Measurements from ENCODE around the gene DGKA. TPM values are rescaled to one million over a fixed set of nuclear protein-coding genes. Genes with fewer than 3 reads are reported as not detected.

Gene DGKA
- total and polyA plus RNA-seq, 2 of the 4 experiments (the other 2 are of a cell fraction), result 71.9 to 75.1 TPM

GRCh38 chr12:55925870-55926737 lies 4.9 kb upstream of the DGKA start:
- dilution Hi-C loops (cut with HindIII; ENCODE audit: low sequenced_read_pairs, unreplicated experiment), result no loop called here
- H3K27me3 ChIP-seq (ENCODE audit: control insufficient read depth, insufficient read depth, low read length), result no peaks in the 10 kb centered on the region
- H2AK9ac ChIP-seq (replicated peaks; ENCODE audit: low read depth, low read length, poor library complexity), result peak overlapping the region; percentile 94
- 0% methylated on average over 1 of the region's 10 CpGs; no CpG with 5 or more reads in 1 of the 2 experiments for WGBS, 2 experiments (ENCODE audit: extremely low coverage in 2 of 2, insufficient read length in 1 of 2)
- H3K4ac ChIP-seq (ENCODE audit: low read depth, low read length), result peak overlapping the region; percentile 91
- H3K9me3 ChIP-seq (ENCODE audit: control insufficient read depth, insufficient read depth, low read length), result no peaks in the 10 kb centered on the region
- DNase-seq, result no peak
- H3K27ac ChIP-seq (ENCODE audit: insufficient read depth, low read length), result peak overlapping the region; percentile 84
- H2AK5ac ChIP-seq (ENCODE audit: low read depth, low read length), result peak overlapping the region; percentile 76
- POLR2A ChIA-PET (ENCODE audit: unreplicated experiment), result interaction anchor here (2.2 kb wide), 1 partner anchor 108 kb away, joined by 6 read pairs; the partner anchor contains the start of genes ORMDL2 and SARNP
- BruUV-seq (replicated peaks), result no TSS peak
- in situ Hi-C loops (cut with MboI; ENCODE audit: low sequenced_read_pairs), result loop anchor here (10.0 kb wide), 1 partner anchor 101 kb away; the partner anchor contains the start of gene DNAJC14
- peak overlapping the region; percentile 95 to 100 for H4K8ac ChIP-seq (ENCODE audit: low read depth in 2 of 2, low read length in 2 of 2)
- peak overlapping the region; percentile 72; the same call in 2 of the 3 replicates for H2BK15ac ChIP-seq (ENCODE audit: low read depth, low read length)
- peaks cover 8% of the 10 kb centered on the region for H3K4me1 ChIP-seq (ENCODE audit: control insufficient read depth, insufficient read depth, low read length)
- H3K18ac ChIP-seq (ENCODE audit: low read depth, low read length), result 0 out of 2 replicates have a peak overlapping the region, but pooled peaks have one; percentile 20
- peaks cover 29 to 67% of the 10 kb centered on the region in 2 experiments for H3K79me1 ChIP-seq (ENCODE audit: low read depth in 1 of 2, low read length in 2 of 2)
- intact Hi-C loops (cut with micrococcal nuclease), result no loop called here
- no peak overlapping the region for H2BK20ac ChIP-seq (ENCODE audit: low read depth, low read length)
- H3K14ac ChIP-seq (replicated peaks; ENCODE audit: low read depth, low read length), result peak overlapping the region; percentile 97
- H4K20me1 ChIP-seq (ENCODE audit: insufficient read depth, low read length), result no peaks in the 10 kb centered on the region; the same call in 1 of the 2 replicates
- H3K23ac ChIP-seq (ENCODE audit: low read depth, low read length), result peak overlapping the region; percentile 95
- H2AFZ ChIP-seq (replicated peaks; ENCODE audit: low read length, poor library complexity), result peak overlapping the region; percentile 94
- ATAC-seq (ENCODE audit: low read depth), result peak; percentile 2
- peak overlapping the region; percentile 82 for H3K9ac ChIP-seq (ENCODE audit: low read depth, low read length)
- H3K4me2 ChIP-seq (ENCODE audit: low read depth, low read length), result peak overlapping the region; percentile 98
- peak overlapping the region; percentile 94 for H3K56ac ChIP-seq (ENCODE audit: extremely low read depth, insufficient read depth, low read length)
- CTCF ChIA-PET, result interaction anchor here (0.6 to 1.4 kb wide), 6 partner anchors 11 to 188 kb away, joined by 3 to 5 read pairs (median 3); no protein-coding TSS in a partner anchor
- peaks cover 4% of the 10 kb centered on the region for H3K36me3 ChIP-seq (ENCODE audit: control insufficient read depth, insufficient read depth, low read length)
- no peak for TF ChIP-seq RAD21 (IDR thresholded peaks at IDR 0.05; ENCODE audit: low read length)
- TF ChIP-seq CTCF (conservative IDR thresholded peaks at IDR 0.05; ENCODE audit: low read depth, low read length), result no peak
- TF ChIP-seq CEBPB (IDR thresholded peaks at IDR 0.05; ENCODE audit: low read depth, low read length), result no peak
- no peak for TF ChIP-seq SMC3 (IDR thresholded peaks at IDR 0.05; ENCODE audit: low read depth, low read length)
- no peak for TF ChIP-seq NFE2L2 (IDR thresholded peaks at IDR 0.05; ENCODE audit: low read depth, low read length)
- TF ChIP-seq MAZ (IDR thresholded peaks at IDR 0.05; ENCODE audit: borderline replicate concordance, low read depth, low read length), result no peak
- TF ChIP-seq MAFK (IDR thresholded peaks at IDR 0.05; ENCODE audit: low read depth, low read length), result no peak
- TF ChIP-seq RFX5 (IDR thresholded peaks at IDR 0.05; ENCODE audit: low read depth, low read length), result no peak
- H2BK5ac ChIP-seq (ENCODE audit: low read depth, low read length, poor library complexity, severe bottlenecking), result peak overlapping the region; percentile 66
- peak overlapping the region; percentile 41 for H2BK120ac ChIP-seq (ENCODE audit: low read depth, low read length)
- peaks cover 11% of the 10 kb centered on the region for H3K9me1 ChIP-seq (ENCODE audit: insufficient read depth, low read length)
- H4K5ac ChIP-seq (ENCODE audit: low read depth, low read length), result peak overlapping the region; percentile 73
- H4K91ac ChIP-seq (ENCODE audit: insufficient read depth, low read depth, low read length), result peak overlapping the region; percentile 77
- H3K4me3 ChIP-seq (ENCODE audit: insufficient read depth, low read depth, low read length), result peak overlapping the region; percentile 83

All from IMR-90 (cell line).